ENCODE data around the gene SPNS2. TPM values are rescaled to one million over a fixed set of nuclear protein-coding genes. Genes with fewer than 3 reads are reported as not detected.
A peak's percentile ranks its signal among the peaks of the same experiment; 100 is the strongest.

SPNS2 gene
- total RNA-seq, 6 donors from 2014 or later, result 41.8 to 89.1 (median 55.2) TPM

GRCh38 chr17:4544951-4545216 lies 46.2 kb downstream of the SPNS2 start:
- WGBS, 2 donors, result 93 to 94% methylated on average over 16 to 18 of the region's 18 CpGs
- no peak for DNase-seq
- no peak for TF ChIP-seq POLR2AphosphoS5 (IDR thresholded peaks at IDR 0.05)
- no peak for TF ChIP-seq CTCF (IDR thresholded peaks at IDR 0.05)
- TF ChIP-seq EP300 (IDR thresholded peaks at IDR 0.05), result no peak
- no peak for TF ChIP-seq POLR2A (IDR thresholded peaks at IDR 0.05)
- Histone ChIP-seq H3K27ac (no peak overlapping the region), H3K4me1 (peaks cover 20 to 24% (median 22%) of the 10 kb centered on the region in 4 donors), H3K4me3 (no peak overlapping the region), H3K9me3 (no peaks in the 10 kb centered on the region), H3K27me3 (no peaks in the 10 kb centered on the region), H3K36me3 (peaks cover 19 to 93% (median 78%) of the 10 kb centered on the region in 4 donors)
- ATAC-seq (ENCODE audit: low FRiP score in 2 of 2), result no peak

DNA sequence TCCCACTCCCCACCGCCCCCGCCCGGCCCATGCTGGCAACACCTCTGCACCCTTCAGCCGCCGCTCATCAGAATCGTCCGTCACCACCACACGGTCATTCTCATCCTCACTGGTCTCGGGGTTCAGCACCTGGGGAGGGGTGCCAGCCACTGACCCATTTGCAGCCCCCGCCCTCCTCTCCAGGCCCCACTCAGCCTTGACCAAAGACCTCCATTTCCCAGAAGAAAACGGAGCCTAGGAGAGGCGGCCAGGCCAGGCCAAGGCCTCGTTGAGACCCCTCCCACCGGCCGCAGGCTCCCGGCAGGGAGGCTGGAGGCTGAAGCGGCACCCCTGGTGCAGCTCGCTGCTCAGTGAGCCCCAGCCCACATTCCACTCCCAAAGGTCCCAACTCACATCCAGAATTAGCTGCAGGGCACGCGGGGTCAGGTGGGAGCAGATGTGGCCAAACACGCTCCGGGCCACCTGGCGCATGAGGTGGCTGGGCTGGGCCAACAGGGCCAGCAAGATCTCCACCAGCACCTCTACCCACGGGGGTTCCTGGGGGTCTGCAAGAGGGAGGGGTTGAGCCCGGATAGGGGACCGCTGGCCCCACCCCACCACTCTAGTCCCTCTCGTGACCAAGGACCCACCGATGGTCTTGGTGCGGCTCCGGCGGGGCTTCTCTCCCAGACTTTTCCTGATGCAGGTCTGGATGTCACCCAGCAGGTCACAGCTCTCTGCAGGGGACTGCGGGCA lies 46.7 kb downstream of the SPNS2 start:
- TF ChIP-seq CTCF (IDR thresholded peaks at IDR 0.05) (no peak), POLR2AphosphoS5 (IDR thresholded peaks at IDR 0.05) (no peak), EP300 (IDR thresholded peaks at IDR 0.05) (no peak), POLR2A (IDR thresholded peaks at IDR 0.05) (no peak)
- H3K27ac ChIP-seq, result no peak overlapping the region
- H3K4me1 ChIP-seq, result peaks cover 15 to 19% (median 17%) of the 10 kb centered on the region in 4 donors
- H3K9me3 ChIP-seq, result no peaks in the 10 kb centered on the region
- ATAC-seq (ENCODE audit: low FRiP score in 2 of 2) (no peak), DNase-seq (peak in 1 of 2 donors; percentile 84)
- no peak overlapping the region for H3K4me3 ChIP-seq
- no peaks in the 10 kb centered on the region for H3K27me3 ChIP-seq
- 92 to 95% methylated on average over 10 to 25 of the region's 32 CpGs for WGBS, 2 donors
- peaks cover 20 to 93% (median 80%) of the 10 kb centered on the region in 4 donors for H3K36me3 ChIP-seq

DNA sequence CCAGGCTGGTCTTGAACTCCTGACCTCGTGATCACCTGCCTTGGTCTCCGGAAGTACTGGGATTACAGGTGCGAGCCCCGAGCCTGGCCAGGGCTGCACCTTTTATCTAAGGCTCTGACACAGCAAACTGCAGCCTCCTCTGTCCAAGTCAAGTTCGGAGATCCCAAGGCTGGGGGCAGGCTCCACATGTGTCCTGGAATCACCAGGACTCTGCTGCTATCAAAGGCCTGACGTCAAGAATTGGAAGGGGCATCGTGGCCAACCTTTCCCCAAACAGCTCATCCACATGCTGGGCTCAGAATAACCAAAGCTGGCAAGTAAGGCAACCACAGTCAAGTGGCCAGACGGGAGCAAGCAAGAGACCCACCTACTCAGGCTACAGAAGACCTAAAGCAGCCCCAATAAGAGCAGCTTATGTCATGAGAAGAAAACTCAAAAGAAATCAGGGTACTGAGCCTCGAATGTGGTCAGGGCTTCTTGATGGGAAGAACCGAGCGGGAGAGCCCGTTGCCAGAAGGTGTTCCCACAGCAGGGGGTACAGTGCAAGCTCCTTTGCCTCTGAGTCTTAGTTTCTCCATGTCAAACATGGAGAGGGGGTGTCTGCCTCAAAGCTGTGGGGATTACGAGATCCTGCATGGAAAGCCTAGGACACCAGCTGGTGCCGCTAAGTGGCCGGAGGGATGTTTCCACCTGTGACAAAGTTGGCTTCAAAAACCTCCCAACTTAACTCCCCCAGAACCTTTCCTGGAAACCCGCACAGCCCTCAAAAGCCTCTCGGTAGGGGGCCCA lies 48.6 kb downstream of the SPNS2 start:
- no peak for ATAC-seq (ENCODE audit: low FRiP score in 2 of 2)
- TF ChIP-seq POLR2AphosphoS5 (IDR thresholded peaks at IDR 0.05), result no peak
- no peak for TF ChIP-seq POLR2A (IDR thresholded peaks at IDR 0.05)
- TF ChIP-seq EP300 (IDR thresholded peaks at IDR 0.05), result no peak
- no peak for TF ChIP-seq CTCF (IDR thresholded peaks at IDR 0.05)
- WGBS, 2 donors, result 91 to 92% methylated on average over 12 to 17 of the region's 17 CpGs

DNA sequence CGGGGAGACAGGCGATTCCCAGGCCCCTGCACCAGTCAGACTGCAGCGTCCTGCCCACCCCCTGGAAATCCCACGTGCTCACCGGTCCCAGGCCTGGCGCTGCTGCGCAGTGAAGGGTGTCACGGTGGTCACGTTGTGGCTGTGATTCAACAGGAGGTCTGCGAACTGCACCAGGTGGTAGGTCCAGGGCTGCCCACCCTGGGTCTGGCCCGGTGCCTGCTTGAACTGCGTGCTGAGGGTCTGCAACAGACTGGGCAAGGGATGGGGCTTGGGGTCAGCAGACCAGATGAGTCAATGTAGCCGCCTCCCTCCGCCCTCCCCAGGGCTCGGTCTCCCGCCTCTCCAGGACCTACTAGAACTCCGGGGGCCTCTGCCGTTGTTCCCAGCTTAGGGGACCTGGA lies 49.4 kb downstream of the SPNS2 start:
- WGBS, 2 donors, result 94 to 95% methylated on average over 15 to 16 of the region's 18 CpGs
- DNase-seq, result peak in 1 of 2 donors; percentile 76
- no peak overlapping the region for H3K4me3 ChIP-seq

More for the DNA sequence above, 48.6 kb downstream of the SPNS2 start:
- H3K36me3 ChIP-seq, result peaks cover 9 to 98% (median 85%) of the 10 kb centered on the region in 4 donors
- H3K27me3 ChIP-seq, result no peaks in the 10 kb centered on the region
- no peak overlapping the region for H3K4me3 ChIP-seq
- no peak for DNase-seq
- no peaks in the 10 kb centered on the region for H3K9me3 ChIP-seq
- H3K4me1 ChIP-seq, result no peaks in the 10 kb centered on the region
- H3K27ac ChIP-seq, result no peak overlapping the region

DNA sequence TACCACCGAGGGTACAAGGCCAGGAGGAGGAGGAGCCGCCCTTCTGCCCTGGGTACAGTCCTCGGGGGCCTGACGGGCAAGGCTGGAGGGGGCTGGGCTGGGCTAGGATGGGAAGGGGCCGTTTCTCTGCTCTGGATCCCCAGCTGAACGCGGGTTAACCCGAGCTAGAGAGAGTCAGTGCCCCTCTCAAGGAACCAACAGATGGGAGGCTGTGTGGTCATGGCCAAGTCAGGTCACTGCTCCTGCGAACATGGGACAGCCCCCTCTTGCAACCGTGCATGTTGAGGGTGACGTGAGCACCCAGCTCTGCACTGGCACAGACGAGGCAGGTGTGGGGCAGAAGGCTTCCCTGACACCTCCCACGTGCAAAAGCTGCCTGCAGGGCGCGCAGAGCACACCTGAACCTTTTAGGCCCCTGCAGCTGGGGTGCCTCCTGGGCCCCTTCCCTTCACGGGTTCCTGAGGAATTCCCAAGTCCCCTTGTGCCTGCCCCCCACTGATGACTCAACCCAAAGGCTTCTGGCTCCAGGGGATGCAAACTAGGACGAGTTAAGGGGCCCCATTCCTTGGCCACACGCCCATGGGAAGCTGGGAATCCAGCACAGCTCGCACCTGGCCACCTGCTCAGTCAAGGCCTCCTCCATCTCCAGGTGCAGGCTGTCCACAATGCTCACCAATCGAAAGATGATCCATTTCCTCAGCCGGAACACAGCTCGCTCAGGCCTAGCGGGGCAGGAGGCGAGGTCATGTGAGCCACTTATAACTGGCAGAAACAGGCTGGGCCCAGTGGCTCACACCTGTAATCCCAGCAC lies 50.2 kb downstream of the SPNS2 start:
- Histone ChIP-seq H3K36me3 (peaks cover 9 to 95% (median 83%) of the 10 kb centered on the region in 4 donors), H3K4me1 (peaks cover under 1 to 7% (median 4%) of the 10 kb centered on the region in 4 donors), H3K27ac (no peak overlapping the region), H3K4me3 (no peak overlapping the region), H3K9me3 (no peaks in the 10 kb centered on the region), H3K27me3 (no peaks in the 10 kb centered on the region)
- DNase-seq (no peak), ATAC-seq (ENCODE audit: low FRiP score in 2 of 2) (no peak)
- 86 to 89% methylated on average over 11 to 24 of the region's 24 CpGs for WGBS, 2 donors
- TF ChIP-seq EP300 (IDR thresholded peaks at IDR 0.05) (no peak), POLR2A (IDR thresholded peaks at IDR 0.05) (no peak), POLR2AphosphoS5 (IDR thresholded peaks at IDR 0.05) (no peak), CTCF (IDR thresholded peaks at IDR 0.05) (no peak)

More for the DNA sequence above, 49.4 kb downstream of the SPNS2 start:
- TF ChIP-seq POLR2A (IDR thresholded peaks at IDR 0.05), result no peak
- Histone ChIP-seq H3K27me3 (no peaks in the 10 kb centered on the region), H3K4me1 (no peaks in the 10 kb centered on the region), H3K36me3 (peaks cover 9 to 98% (median 88%) of the 10 kb centered on the region in 4 donors), H3K27ac (no peak overlapping the region), H3K9me3 (no peaks in the 10 kb centered on the region)
- no peak for ATAC-seq (ENCODE audit: low FRiP score in 2 of 2)

All from upper lobe of left lung (tissue), 6 donors.